ENCODE measurements around the gene SLC9C1. TPM values are rescaled to one million over a fixed set of nuclear protein-coding genes. Genes with fewer than 3 reads are reported as not detected.

The SLC9C1 gene
- polyA plus RNA-seq, 4 donors = 0.47 to 1.2 (median 0.65) TPM

GRCh38 chr3:112117841-112118571 lies 176.0 kb downstream of the SLC9C1 start:
- no peak for DNase-seq (ENCODE audit: low read depth in 4 of 4, low spot score in 2 of 4)

GRCh38 chr3:112117415-112117814 lies 176.6 kb downstream of the SLC9C1 start:
- DNase-seq (ENCODE audit: low read depth in 4 of 4, low spot score in 2 of 4) = no peak

GRCh38 chr3:112116748-112117186 lies 177.2 kb downstream of the SLC9C1 start:
- DNase-seq (ENCODE audit: low read depth in 4 of 4, low spot score in 2 of 4) = no peak

GRCh38 chr3:112115806-112116383 lies 178.1 kb downstream of the SLC9C1 start:
- DNase-seq (ENCODE audit: low read depth in 4 of 4, low spot score in 2 of 4) = no peak

- no peak for DNase-seq (ENCODE audit: low read depth in 4 of 4, low spot score in 2 of 4)
Observed at GRCh38 chr3:112115161-112115739, 178.8 kb downstream of the SLC9C1 start.

GRCh38 chr3:112114576-112115160 lies 179.3 kb downstream of the SLC9C1 start:
- DNase-seq (ENCODE audit: low read depth in 4 of 4, low spot score in 2 of 4) = no peak

- no peak for DNase-seq (ENCODE audit: low read depth in 4 of 4, low spot score in 2 of 4)
Observed at GRCh38 chr3:112111785-112112402, 182.1 kb downstream of the SLC9C1 start.

GRCh38 chr3:112109322-112109721 lies 184.7 kb downstream of the SLC9C1 start:
- no peak for DNase-seq (ENCODE audit: low read depth in 4 of 4, low spot score in 2 of 4)

- no peak for DNase-seq (ENCODE audit: low read depth in 4 of 4, low spot score in 2 of 4)
Observed at GRCh38 chr3:112104774-112105173, 189.2 kb downstream of the SLC9C1 start.

GRCh38 chr3:112101916-112102315 lies 192.1 kb downstream of the SLC9C1 start:
- DNase-seq (ENCODE audit: low read depth in 4 of 4, low spot score in 2 of 4) = no peak

GRCh38 chr3:112097378-112097777 lies 196.6 kb downstream of the SLC9C1 start:
- DNase-seq (ENCODE audit: low read depth in 4 of 4, low spot score in 2 of 4) = no peak

GRCh38 chr3:112096176-112096575 lies 197.8 kb downstream of the SLC9C1 start:
- DNase-seq (ENCODE audit: low read depth in 4 of 4, low spot score in 2 of 4) = no peak

GRCh38 chr3:112095731-112096130 lies 198.3 kb downstream of the SLC9C1 start:
- DNase-seq (ENCODE audit: low read depth in 4 of 4, low spot score in 2 of 4) = no peak

- DNase-seq (ENCODE audit: low read depth in 4 of 4, low spot score in 2 of 4) = no peak
Observed at GRCh38 chr3:112093180-112093522, 200.9 kb downstream of the SLC9C1 start.

GRCh38 chr3:112092496-112093179 lies 201.4 kb downstream of the SLC9C1 start:
- no peak for DNase-seq (ENCODE audit: low read depth in 4 of 4, low spot score in 2 of 4)

GRCh38 chr3:112090887-112091586 lies 203.0 kb downstream of the SLC9C1 start:
- DNase-seq (ENCODE audit: low read depth in 4 of 4, low spot score in 2 of 4) = no peak
